RPMI8226 (cell line): ENCODE results near the gene ARL16.

Experiments used
- DNase-seq: peaks from one replicate; pipeline ENCODE4 v3.0.0-alpha.2; 2015

The ARL16 gene

DNA sequence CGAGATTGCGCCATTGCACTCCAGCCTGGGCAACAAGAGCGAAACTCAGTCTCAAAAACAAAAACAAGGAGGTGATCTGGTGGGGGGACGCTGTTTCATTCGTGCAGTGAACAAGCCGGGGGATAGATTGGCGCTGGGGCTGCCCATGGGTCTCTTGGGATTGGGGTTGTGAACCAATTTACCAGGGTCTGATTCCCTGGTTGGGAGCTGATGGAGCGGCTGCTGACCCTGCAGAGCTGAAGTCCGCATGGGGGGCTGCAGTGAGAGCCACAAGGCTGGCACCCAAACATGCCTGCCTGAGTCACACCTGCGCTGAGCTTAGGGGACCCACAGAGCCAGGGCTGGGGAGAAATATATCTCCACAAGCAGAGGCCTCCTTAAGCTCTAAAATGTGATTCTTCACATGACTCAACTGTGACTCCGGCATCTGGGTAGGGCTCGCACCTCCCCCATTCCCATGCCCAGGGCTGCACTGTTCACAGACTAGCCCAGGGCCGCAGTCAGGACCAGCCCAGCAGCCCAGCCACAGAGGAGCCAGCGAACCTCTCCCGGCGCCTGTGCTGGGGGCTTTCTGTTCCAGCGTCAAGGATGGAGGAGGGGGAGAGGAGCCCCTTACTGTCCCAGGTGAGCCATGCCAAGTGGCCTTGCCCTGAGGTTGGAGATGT lies 41.6 kb downstream of the ARL16 start:
- no peak for DNase-seq

DNA sequence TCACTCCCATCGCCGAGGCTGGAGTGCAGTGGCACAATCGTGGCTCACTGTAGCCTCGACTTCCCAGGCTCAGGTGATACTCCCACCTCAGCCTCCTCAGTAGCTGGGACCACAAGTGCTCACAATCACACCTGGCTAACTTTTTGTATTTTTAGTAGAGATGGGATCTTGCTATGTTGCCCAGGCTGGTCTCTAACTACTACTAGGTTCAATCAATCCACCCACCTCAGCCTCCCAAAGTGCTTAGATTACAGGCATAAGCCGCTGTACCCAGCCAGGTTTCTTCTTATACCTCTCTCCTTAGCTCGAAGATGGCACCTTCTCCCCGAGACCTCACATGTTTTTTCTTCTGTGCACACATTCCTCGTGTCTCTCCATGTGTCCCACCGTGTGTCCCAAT lies 43.6 kb downstream of the ARL16 start:
- DNase-seq, result no peak

DNA sequence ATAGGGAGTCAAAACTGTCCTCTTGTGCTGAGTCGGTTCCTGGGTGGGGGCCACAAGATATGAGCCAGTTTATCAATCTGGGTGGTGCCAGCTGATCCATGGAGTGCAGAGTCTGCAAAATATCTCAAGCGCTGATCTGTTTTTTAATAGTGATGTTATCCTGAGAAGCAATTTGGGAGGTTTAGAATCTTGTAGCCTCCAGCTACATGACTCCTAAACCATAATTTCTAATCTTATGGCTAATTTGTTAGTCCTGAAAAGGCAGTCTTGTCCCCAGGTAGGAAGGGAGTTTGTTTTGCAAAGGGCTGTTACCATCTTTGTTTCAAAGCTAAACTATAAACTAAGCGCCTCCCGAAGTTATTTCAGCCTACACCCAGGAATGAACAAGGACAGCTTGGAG lies 44.9 kb downstream of the ARL16 start:
- DNase-seq, result no peak

DNA sequence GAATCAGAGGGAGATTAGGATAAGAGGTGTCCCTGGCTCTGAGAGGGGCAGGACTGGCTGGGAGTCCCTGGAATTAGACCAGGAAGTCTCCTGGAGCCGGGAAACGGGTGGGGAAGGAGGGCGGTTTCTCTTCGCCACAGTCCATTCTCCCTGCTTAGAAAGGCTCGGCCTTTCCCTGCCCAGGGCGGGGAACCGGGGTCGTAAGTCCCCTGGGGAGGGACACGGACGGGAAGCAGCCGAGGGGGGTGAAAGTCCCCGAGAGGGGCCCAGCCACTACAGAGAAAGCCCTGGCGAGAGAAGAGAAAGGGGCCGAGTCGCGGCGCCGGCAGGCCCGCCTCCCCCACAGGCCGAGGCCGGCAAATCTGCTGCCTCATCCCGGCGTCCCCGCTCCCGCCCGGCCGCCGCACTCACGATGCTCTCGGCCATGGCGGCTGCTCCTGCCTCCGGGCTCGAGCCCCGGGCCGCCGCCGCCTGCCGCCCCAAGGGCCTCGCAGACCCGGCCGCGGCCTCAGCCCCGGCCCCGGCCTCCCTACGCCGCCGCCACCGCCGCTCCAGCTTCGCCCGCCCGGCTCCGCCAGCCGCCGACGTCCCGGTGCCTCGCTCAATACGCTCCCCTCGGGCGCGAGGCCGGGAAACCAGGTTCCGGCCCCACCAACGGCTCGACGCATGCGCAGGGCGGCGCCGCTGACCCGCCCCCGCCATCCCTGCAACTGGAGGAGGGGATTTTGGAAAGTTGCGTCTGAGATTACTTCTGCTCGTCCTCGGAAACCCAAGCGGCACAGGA lies 46.9 kb downstream of the ARL16 start, which contains the start of the genes NPLOC4 and TSPAN10:
Gene NPLOC4, minus strand, starts transcription at position 608 of the 784 bp plus-strand sequence. Its CDS starts 182 bp downstream, at position 426.
Gene TSPAN10, plus strand, starts transcription at position 692 of the 784 bp plus-strand sequence. CDS start 5,217 bp downstream, outside the sequence.
- peak; percentile 90 for DNase-seq

- peak; percentile 25 for DNase-seq
These were observed 47.6 kb downstream of the ARL16 start for GRCh38 chr17:81635973-81636504.

- DNase-seq, result no peak
These were observed 48.2 kb downstream of the ARL16 start for GRCh38 chr17:81635431-81635830.

GRCh38 chr17:81631482-81631881 lies 52.1 kb downstream of the ARL16 start:
- DNase-seq, result no peak
